HG03457 (cell line): ENCODE data around the gene FBXL7.

ENCODE experiments used
- ATAC-seq: cut with Tn5 transposase; IDR thresholded peaks from one replicate; pipeline ENCODE4 v1.9.1; 2021; ENCODE audit warnings: moderate number of reproducible peaks; ENCODE audit not compliant: unreplicated experiment

Gene FBXL7

DNA sequence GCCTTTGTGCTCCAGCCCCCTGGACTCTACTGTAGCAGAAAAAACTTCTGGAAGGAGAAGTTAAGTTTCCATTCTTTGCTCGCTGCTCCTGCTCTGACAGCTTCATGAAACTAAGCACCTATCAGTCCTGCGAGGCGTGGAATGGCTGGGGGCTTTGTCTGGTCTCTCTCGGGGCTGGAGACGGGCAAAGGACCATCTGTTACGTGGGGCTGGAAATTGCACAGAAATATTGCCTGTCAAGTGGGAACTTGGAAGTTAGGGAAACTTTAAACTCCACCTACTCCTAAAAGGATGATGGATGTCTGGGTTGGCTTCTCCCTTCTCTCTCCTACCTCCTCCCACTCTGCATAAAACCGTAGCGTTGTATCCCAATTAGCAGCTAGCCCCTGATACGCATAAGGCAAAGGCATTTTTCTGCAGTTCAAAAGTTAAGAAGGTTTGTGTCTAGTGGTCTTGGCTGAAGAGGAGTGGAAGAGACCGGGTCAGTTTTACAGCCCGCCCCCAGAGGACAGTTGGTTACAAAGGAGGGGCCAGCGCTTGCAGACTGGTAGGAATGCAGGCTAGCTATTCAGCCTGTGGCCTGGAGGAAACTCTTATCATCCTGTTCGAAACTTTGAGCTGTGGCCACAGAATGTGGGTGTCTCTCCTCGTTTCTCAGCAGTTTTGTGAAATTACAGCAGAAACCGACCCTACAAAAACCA, 1.3 kb downstream of the FBXL7 start:
- no peak for ATAC-seq

DNA sequence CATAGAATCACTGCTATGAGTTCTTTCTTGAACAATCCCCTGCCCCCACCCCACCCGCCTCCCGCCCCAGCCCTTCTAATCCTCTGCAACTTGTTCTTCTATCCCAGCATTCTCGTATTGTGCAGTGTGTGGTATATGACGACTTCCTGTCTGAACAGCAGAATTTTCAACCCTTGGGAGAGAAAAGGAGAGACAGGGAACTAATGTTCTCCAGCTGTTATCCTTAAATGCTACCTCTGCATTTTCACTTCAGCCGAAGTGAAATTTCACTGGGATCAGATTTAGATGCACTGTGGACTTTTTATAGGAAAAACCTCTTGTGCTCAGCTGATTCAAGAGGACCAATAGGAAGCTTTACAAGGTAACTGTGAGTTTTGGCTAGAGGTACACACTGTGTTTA, 2.2 kb downstream of the FBXL7 start:
- ATAC-seq, result no peak

DNA sequence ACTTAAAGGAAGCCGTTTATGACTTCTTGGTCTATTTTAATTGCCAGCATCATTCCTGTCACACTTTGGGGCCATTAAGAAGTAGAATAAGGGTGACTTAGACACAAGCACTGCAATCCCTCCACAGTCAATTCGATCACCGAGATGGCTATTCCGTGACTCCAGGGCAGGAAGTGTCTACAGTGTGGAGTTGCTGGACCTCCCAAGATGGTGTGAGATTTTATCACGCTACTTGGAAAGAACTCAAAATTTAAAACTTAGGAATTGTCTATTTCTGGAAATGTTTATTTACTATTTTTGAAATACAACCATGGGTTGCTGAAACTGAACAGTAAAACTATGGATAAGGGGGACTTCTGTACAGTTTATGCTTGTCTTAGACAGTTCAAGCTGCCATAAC, 6.2 kb downstream of the FBXL7 start:
- ATAC-seq, result no peak

GRCh38 chr5:15506897-15507296, 6.9 kb downstream of the FBXL7 start:
- no peak for ATAC-seq

DNA sequence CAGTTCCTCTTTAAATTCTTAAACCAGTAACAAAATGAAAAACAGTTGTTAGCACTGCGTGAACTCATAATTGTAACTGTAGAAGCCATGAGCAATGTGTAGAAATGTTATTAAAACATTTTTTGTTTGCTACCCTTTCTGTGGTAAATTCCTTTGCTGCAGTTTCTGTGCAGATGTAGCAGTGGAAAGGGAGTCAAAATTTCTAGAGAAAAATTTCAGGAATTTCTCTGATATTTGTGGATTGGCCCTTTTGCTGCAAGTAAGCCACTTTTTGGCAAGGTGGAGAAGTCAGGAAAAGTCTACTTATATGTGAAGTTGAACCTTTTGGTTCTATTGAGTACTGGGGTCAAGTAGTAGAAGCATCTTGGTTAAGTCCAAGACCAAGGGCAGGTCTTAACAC, 10.1 kb downstream of the FBXL7 start:
- ATAC-seq, result no peak

DNA sequence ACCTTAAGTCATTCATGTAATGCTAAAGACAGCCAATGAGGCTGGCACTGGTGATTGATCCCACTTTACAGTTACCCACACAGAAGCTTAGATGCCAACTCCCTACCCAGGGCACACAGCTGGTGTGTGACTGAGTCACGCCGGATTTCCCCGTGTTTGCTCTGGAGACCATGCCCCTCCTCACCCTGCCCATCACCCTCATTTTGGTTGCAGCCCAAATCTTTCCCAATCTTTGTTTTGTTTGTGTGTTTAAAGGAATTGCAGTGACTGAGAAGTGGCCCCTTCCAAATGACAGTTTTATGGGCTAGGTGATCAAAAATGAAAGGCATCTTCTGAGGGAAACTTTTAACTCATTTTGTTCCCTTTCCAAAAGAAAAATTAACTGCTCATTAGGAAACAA, 10.9 kb downstream of the FBXL7 start:
- no peak for ATAC-seq

DNA sequence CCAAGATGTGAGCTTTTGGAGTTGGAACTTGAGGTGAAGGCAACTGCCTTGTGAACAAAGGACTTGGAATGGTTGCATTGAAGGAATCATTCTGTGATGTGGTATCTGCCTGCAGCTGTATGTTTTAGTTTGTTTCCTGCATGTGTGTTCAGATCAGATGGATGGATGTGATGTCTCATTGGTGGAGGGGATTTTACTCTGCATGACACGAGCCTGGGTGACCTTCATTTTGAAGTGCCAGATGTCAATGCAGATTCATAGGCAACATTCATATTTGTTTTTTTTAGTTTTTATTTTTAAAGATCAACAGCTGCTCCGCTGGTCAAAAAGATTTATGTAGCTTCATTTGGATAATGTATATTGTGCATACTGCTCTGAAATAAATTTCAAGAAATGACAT, 13.5 kb downstream of the FBXL7 start:
- ATAC-seq, result no peak

DNA sequence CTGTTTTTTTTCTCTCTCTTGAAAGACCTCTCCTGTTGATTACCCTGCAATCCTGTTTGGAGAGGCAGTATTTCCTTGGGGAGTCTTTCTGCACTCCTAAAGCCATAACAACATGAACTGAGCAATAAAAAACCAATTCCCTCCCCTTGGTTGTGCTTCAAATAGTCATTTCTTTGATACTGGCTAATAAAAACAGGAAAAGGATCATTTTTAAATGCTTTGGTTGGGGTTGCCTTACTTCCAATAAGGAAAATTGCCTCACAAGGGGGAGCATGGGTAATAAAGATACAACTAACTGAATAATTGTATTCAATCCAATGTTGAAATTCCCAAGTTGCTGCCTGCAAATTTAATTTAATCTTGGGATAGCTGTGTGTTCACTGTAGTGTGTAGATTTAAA, 13.9 kb downstream of the FBXL7 start:
- ATAC-seq, result no peak

DNA sequence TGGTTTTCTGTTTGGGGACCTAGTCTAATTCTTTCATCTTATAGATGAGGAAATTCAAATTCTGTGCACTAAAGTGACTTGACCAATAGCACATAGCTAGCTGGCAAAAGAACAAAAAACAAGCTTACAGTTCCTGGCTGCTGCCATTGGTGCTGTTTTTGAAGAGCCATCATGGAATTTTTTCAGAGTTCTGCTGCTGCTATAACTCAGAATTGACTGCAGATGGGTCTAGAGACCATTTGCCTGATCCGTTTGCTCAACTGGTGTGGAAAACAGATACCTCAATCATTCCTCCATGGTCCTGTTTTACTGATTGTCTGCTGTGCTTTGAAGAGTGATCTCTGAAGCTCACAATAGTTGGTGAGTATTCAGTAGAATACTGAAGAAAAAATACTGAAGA, 15.2 kb downstream of the FBXL7 start:
- ATAC-seq, result no peak

- ATAC-seq, result no peak
These were observed 16.5 kb downstream of the FBXL7 start for GRCh38 chr5:15516486-15516885.

- ATAC-seq, result no peak
These were observed 18.8 kb downstream of the FBXL7 start for GRCh38 chr5:15518786-15519185.

DNA sequence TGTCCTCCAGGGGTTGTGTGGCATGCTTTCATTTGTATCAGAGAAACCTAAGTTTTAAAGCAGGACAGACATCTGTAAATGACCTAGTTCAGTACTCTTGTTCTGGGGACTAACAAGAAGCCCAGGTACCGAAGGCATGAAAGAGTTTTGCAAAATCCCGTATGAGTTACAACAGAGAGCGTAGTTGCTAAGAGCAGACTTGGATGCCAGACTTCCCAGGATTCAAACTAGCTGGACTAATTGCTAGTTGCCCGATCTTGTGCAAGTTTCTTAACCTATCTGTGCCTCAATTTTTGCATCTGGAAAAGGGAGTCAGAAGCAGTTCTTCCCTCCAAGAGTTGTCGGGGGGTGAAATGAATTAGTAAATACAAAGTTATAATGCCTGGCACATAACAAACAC, 20.9 kb downstream of the FBXL7 start:
- ATAC-seq, result no peak

DNA sequence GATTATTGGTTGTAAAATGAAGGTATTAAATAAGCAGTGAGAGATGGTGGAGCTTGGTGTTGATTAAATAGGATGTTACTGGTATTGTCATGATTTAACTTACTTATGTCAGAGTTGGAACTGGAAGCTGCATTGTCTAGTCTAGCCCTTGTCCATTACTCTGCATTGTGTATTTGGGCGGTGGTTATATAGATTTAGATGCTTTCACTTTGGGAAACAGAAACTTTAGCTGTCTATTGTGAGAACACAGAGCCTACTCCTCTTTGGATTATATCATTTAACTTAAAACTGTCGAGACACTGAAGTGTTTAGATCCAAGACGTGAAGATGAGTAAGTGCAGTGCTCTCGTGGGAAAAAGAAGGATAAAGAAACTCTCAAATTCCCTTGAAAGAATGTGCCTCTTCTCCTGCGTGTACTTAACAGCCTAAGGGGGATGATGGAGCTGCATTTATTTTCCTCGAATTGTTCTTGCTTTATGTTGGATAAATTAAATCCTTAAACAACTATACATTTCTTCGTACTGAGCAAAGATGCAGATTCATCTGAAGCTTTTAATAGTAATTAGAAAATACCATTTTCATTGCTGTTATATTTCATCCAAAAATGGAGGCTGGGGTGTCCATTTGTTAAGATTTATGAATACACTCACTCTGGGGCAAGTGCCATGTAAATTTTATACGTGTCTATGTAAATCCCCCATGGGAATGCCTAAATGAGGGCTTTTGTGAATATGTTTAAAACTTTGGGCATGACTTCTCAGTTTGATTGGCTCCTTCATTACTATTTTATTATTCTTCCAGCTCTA, 21.6 kb downstream of the FBXL7 start:
- ATAC-seq, result no peak

GRCh38 chr5:15522187-15522520, 22.2 kb downstream of the FBXL7 start:
- ATAC-seq, result no peak

DNA sequence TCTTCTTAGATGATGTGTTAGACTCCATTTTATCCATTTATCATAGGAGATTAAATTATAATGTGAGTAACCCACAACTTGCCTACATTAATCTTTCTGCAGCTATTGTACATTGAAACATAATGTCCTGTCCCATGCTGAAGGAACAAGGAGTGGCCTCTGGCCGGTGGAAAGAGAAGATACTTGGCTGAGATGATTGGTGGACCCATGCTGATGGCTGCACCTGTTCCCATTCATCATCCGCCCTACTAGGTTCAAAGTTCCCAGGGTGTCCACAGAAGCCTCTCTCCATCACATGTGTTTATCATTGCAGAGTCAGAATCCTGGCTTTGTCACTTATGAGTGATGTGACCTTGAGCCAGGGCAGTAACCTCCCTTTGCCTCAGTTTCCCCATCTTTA, 24.7 kb downstream of the FBXL7 start:
- ATAC-seq, result no peak

DNA sequence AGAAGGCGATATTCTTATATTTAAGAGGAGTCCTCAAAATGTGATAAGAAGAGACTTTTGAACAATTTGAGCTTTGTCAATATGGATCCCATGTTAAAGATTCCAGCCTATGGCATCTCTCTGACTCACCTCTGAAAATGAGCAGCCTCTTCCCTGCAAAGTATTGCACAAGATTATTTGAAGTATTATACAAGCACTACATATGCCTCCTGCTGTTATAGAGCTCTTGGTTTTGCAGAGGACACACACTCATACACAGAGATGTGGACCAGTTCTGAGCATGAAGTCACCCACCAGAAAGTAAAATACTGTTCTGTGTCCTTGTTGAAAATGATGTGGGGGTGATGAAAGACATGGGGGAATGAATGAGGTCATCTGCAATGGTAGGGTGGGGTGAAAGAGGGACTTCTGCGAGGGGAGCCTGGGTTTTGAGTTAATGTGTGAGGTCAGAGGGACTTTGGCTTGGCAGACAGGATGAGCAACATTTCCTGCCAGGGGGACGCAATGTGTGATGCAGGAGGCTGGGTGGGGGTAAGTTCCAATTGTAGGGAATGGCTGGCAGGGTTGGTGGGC, 25.8 kb downstream of the FBXL7 start:
- no peak for ATAC-seq

- ATAC-seq, result no peak
These were observed 26.4 kb downstream of the FBXL7 start for GRCh38 chr5:15526413-15526812.

- no peak for ATAC-seq
These were observed 28.5 kb downstream of the FBXL7 start for GRCh38 chr5:15528476-15528875.

- no peak for ATAC-seq
These were observed 29.0 kb downstream of the FBXL7 start for GRCh38 chr5:15529013-15529412.

DNA sequence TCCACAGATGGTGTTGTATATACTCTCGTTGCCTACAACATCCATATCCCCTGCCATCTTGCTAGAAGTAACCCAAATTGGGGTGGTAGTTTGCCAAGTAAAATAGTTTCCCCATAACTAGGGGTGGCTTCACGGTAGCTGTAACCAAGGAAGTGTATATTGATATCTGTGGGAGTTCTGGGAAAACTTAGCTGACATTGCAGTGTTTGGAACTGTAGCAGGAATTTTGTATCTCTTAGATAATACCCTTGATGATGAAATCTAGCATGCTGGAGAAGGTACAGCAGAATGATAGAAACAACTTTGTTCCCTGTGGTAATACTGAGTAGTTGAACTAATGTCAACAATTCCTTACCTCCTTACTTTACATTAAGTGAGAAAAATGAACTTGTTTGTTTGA, 29.8 kb downstream of the FBXL7 start:
- ATAC-seq, result no peak

DNA sequence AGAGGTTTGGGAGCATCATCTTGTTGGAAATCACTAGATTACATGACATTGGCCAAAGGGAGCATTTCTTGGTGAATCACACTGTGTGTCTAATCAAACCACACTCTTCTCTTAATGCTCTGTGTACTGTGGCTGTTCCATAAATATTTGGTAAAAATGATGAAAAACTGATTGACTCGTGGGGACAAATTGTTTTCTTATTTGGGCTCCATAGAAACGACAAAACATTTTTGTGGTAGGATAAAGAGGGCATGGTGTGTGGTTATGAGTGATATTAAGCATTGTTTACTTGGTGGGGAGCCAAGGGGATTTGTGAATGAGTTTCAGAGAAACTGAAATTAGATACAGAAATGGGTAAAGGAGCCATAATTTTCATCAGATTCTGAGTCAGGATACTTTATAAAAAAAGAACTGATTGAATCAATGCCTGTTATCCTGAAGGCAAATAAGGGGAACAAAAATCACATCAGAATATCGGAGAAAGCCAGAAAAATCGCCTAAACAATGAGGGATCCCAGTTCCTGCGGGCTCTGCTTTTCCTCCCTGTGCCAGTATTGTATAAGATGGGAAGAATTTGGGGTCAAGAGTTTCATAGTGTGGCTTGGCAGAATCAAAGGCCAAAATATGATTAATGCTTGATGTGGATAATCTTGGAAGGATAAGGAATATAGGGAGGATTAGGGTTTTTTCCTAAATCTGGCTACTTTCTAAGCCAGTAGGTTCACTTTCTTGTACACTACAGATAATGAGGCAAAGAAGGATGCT, 33.3 kb downstream of the FBXL7 start:
- no peak for ATAC-seq

DNA sequence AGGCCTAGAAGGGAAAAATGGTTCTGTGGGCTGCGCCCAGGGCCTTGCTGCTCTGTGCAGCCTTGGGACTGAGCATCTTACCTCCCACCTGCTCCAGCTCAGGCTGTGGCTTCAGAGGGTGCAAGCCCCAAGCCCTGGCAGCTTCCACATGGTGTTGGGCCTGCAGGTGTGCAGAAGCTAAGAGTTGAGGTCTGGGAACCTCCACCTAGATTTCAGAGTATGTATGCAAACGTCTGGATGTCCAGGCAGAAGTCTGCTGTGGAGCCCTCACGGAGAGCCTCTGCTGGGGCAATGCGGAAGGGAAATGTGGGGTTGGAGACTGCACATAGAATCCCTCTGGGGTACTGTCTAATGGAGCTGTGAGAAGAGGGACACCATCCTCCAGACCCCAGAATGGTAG, 36.0 kb downstream of the FBXL7 start:
- ATAC-seq, result no peak
